C4-2B (cell line): ENCODE measurements around the gene ARSB.
"Not testable (repeated sequence)": the region's sequence is repeated elsewhere in the genome, so short reads cannot be mapped to it uniquely, and the experiment has no call there.

Experiments
- H3K27ac ChIP-seq: fragments of 450-650 bp; 2 replicates; pipeline ENCODE4 v1.5.1; 2017
- CTCF ChIP-seq: fragments of 450-650 bp; conservative IDR thresholded peaks from 2 replicates; pipeline ENCODE4 v1.5.1; 2017; ENCODE audit warnings: mild to moderate bottlenecking
- ZFX ChIP-seq: fragments of 450-650 bp; IDR thresholded peaks from 2 replicates; pipeline ENCODE4 v1.6.1; 2017

Gene ARSB

DNA sequence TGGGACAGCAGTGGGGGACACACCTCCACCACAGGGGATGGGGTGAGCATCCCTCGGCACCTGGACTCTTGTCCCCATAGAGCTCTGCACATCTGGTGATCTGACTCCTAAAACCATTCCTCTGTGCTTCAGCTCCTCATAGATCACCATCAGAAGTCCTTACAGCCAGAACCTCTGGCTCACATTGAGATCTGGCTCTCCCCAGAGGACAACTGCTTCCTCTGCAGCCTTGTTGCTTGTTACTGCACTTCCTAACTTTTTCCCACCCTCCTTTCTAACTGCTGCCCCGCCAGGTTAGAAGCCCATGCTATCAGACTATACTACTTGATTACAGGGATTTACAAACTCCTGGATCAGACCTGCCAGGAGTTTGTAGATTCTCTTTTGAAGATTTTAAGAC lies 64.5 kb downstream of the ARSB start:
- H3K27ac ChIP-seq: no peak overlapping the region
- no peak for TF ChIP-seq ZFX
- TF ChIP-seq CTCF: peak; percentile 18

DNA sequence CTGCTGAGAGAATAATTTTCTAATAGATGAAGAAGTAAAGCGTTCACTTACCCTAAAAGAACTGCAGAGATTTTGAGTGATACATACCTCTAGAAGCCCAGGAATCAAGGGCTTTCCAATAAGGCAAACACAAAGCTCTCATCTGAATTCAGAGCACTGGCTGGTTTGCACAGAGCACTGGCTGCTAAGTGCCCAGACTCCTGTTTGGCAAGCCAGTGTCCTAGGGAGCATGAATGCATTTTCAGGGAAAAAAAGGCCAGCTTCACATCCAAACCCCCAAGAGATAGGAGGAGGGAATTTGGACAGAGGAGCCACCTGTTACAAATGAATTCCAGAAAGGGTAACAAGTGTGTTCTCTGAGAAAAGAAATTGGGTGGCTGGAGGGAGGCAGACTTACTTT lies 65.3 kb downstream of the ARSB start:
- H3K27ac ChIP-seq: no peak overlapping the region
- no peak for TF ChIP-seq ZFX
- no peak for TF ChIP-seq CTCF

DNA sequence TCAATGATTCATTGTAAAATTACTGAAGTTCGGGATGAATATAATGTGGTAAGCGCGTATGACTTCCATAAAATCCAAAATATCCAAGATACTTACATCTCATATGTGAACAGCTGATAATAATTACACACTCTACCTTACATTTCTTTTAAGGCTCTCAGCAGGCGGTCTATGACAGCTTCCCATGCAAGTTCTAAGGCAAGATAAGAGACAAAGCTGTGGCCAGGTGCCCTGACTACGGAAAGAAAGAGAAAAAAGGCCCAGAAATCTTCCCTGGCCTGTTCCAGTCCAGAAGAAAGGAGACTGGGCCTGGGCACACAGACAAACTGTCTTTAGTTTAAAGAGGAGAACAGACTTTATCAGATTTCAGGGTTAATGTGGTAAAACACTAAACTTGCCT lies 69.1 kb downstream of the ARSB start:
- TF ChIP-seq ZFX (no peak), CTCF (no peak)
- H3K27ac ChIP-seq: no peak overlapping the region

DNA sequence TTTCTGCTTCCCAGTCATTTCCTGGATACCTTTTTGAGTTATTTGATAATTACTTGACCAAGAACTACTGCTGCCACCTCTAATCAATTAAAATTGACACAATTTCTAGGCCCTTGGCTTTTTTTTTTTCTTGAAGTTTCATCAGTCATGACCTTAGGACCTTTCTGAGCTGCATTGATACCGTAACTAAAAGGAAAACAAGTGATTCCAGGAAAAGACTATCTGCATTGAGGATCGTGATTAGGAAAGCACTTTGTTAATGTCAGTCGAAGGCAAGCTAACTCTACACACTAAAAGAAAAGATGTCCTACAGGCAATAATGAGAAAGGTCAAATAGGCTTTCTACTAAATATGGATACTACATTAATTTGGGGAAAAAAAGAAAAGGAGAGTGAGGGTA lies 69.9 kb downstream of the ARSB start:
- TF ChIP-seq CTCF: no peak
- TF ChIP-seq ZFX: no peak
- no peak overlapping the region for H3K27ac ChIP-seq

DNA sequence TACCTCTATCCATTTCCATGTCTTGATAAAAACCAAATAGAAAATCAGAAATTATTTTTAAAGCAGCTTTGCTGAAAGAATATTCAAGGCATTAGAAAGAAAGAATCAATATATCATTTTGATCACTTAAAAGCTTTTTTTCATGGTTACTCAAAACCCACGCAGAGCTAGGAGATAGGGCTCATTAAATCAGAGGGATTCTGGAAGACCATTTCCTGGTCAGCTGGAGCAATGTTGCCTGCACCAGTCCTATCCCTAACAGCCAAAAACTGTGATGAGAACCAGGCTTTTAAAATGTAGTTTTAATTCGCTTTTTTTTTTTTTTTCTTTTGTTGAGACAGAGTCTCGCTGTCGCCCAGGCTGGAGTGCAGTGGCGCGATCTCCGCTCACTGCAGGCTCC lies 72.3 kb downstream of the ARSB start:
- no peak overlapping the region for H3K27ac ChIP-seq
- no peak for TF ChIP-seq CTCF
- no peak for TF ChIP-seq ZFX

GRCh38 chr5:78912085-78912771 lies 72.9 kb downstream of the ARSB start:
- H3K27ac ChIP-seq: no peak overlapping the region

DNA sequence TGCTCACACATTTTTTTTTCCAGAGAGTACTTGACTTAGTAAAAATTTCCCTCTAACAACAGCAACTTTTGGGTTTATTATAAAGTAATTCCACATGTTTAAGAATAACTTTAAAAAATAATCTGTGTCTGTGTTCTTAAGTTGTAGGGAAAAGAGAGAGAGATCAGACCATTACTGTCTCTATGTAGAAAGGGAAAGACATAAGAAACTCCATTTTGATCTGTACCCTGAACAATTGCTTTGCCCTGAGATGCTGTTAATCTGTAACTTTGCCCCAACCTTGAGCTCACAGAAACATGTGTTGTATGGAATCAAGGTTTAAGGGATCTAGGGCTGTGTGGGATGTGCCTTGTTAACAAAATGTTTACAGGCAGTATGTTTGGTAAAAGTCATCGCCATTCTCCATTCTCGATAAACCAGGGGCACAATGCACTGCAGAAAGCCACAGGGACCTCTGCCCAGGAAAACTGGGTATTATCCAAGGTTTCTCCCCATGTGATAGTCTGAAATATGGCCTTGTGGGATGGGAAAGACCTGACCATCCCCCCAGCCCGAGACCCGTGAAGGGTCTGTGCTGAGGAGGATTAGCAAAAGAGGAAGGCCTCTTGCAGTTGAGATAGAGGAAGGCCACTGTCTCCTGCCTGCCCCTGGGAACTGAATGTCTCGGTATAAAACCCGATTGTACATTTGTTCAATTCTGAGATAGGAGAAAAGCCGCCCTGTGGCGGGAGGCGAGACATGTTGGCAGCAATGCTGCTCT lies 75.7 kb downstream of the ARSB start:
- H3K27ac ChIP-seq: not testable (repeated sequence)

More at GRCh38 chr5:78912085-78912771, 72.9 kb downstream of the ARSB start:
- TF ChIP-seq CTCF: no peak
- TF ChIP-seq ZFX: no peak
